ENCODE data around the gene GBX2. TPM values are rescaled to one million over a fixed set of nuclear protein-coding genes. Genes with fewer than 3 reads are reported as not detected.

The GBX2 gene
- total RNA-seq, 2 donors from 2014 or later: not detected

DNA sequence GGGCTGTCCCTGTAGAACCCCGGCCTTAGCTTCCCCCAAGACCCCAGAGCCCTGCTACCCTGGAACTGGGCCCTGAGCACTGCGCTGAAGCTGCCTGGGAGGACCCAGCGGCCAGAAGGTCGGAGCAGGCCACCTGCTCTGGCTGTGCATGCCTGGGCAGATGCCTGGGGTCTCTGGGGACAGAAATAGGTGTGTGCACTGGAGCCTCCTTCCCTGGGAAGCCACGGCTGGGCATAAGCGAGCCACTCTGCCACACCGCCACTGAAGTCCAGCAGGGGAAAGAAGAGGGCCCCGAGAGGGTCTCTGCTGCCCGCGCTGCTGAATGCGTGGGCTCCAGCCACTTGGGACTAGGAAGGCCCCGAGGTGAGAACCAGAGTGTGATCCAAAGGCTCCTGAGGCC is 6.7 kb downstream of the GBX2 start:
- Histone ChIP-seq H3K9me3 (no peaks in the 10 kb centered on the region), H3K4me3 (no peak overlapping the region), H3K4me1 (peaks cover 37% of the 10 kb centered on the region), H3K27ac (no peak overlapping the region), H3K27me3 (peaks cover 3 to 44% of the 10 kb centered on the region in 2 donors), H3K36me3 (replicated peaks in 1 of 2; ENCODE audit: insufficient read depth in 1 of 2, low read depth in 2 of 2) (no peaks in the 10 kb centered on the region)
- TF ChIP-seq POLR2A (IDR thresholded peaks at IDR 0.05) (peak in 1 of 3 donors; percentile 3), CTCF (IDR thresholded peaks at IDR 0.05) (no peak)
- WGBS, 2 donors: 59 to 68% methylated on average over 5 to 12 of the region's 12 CpGs
- intact Hi-C loops (cut with DNase I): no loop called here
- no peak for DNase-seq
- ATAC-seq: no peak

- no peaks in the 10 kb centered on the region for H3K36me3 ChIP-seq (replicated peaks in 1 of 2; ENCODE audit: insufficient read depth in 1 of 2, low read depth in 2 of 2)
- peaks cover 0 to 39% of the 10 kb centered on the region in 2 donors for H3K27me3 ChIP-seq
- H3K27ac ChIP-seq: no peak overlapping the region
- H3K4me1 ChIP-seq: peaks cover 33% of the 10 kb centered on the region
- ATAC-seq (no peak), DNase-seq (no peak)
- intact Hi-C loops (cut with DNase I): no loop called here
- H3K4me3 ChIP-seq: no peak overlapping the region
- H3K9me3 ChIP-seq: no peaks in the 10 kb centered on the region
- no peak for TF ChIP-seq POLR2A (IDR thresholded peaks at IDR 0.05)
- TF ChIP-seq CTCF (IDR thresholded peaks at IDR 0.05): no peak
- WGBS, 2 donors: 33 to 46% methylated on average over 14 to 15 of the region's 15 CpGs
Measured at GRCh38 chr2:236161082-236161462, 7.1 kb downstream of the GBX2 start.

DNA sequence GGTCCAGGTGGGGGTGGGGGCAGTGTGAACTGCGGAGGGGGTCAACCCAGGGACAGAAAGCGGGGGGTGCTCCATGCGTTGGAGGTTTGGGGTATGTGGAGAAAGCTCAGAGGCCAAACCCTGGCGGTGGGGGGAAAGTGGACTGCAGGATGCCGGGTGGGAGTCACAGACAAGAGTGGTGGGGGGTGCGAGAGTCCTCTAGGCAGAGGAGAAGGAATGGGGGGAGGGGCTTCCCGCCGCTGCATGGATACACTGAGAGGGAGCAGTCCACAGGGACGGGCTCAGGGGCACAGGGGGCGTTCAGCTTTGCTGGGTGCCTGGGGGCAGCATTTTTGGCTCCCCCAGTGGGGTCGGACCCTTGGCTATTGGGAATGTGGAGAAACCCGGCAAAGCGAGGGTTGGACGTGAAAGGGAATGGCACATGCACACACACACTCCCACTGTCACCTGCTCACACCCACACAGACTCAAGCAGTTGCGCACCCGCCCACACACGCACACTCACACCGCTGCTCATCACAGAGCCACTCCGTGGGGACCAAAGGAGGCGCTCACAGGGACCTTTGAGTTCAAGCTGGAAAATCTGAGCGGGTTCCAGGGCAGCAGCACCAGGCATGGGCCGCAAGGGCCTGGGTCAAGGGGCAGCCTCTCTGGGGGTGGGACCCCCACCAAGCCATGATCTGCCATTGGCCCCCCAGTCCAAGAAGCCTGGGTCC is 7.7 kb downstream of the GBX2 start:
- intact Hi-C loops (cut with DNase I): no loop called here
- WGBS, 2 donors: 22 to 23% methylated on average over 22 of the region's 22 CpGs
- H3K27me3 ChIP-seq: peaks cover 0 to 34% of the 10 kb centered on the region in 2 donors
- no peak overlapping the region for H3K27ac ChIP-seq
- H3K9me3 ChIP-seq: no peaks in the 10 kb centered on the region
- TF ChIP-seq CTCF (IDR thresholded peaks at IDR 0.05) (no peak), POLR2A (IDR thresholded peaks at IDR 0.05) (no peak)
- ATAC-seq (no peak), DNase-seq (no peak)
- peaks cover 28% of the 10 kb centered on the region for H3K4me1 ChIP-seq
- H3K36me3 ChIP-seq (replicated peaks in 1 of 2; ENCODE audit: insufficient read depth in 1 of 2, low read depth in 2 of 2): no peaks in the 10 kb centered on the region
- no peak overlapping the region for H3K4me3 ChIP-seq

- Histone ChIP-seq H3K9me3 (no peaks in the 10 kb centered on the region), H3K27me3 (peaks cover 0 to 29% of the 10 kb centered on the region in 2 donors), H3K4me3 (no peak overlapping the region), H3K36me3 (replicated peaks in 1 of 2; ENCODE audit: insufficient read depth in 1 of 2, low read depth in 2 of 2) (no peaks in the 10 kb centered on the region), H3K4me1 (peaks cover 25% of the 10 kb centered on the region), H3K27ac (no peak overlapping the region)
- no peak for DNase-seq
- no peak for ATAC-seq
- no peak for TF ChIP-seq POLR2A (IDR thresholded peaks at IDR 0.05)
- no peak for TF ChIP-seq CTCF (IDR thresholded peaks at IDR 0.05)
- WGBS, 2 donors: 9% methylated on average over 7 of the region's 33 CpGs; no CpG with 5 or more reads in 1 of the 2 donors
- intact Hi-C loops (cut with DNase I): no loop called here
Measured at GRCh38 chr2:236159778-236160170, 8.4 kb downstream of the GBX2 start.
